ENCODE measurements around the gene NPDC1.

- TF ChIP-seq CTCF (IDR thresholded peaks at IDR 0.05; ENCODE audit: low read depth, low read length) (no peak), EZH2phosphoT487 (IDR thresholded peaks at IDR 0.05; ENCODE audit: low read depth) (no peak)
Observed at GRCh38 chr9:137079401-137079787, 33.4 kb upstream of the NPDC1 start.
